ENCODE data around the gene TSSC4. TPM values are rescaled to one million over a fixed set of nuclear protein-coding genes. Genes with fewer than 3 reads are reported as not detected.
A peak's percentile ranks its signal among the peaks of the same experiment; 100 is the strongest.

TSSC4 gene
- total and polyA plus RNA-seq, 9 of the 15 experiments (the other 6 are each of a cell fraction or from before 2014, with no cell fraction given), result 0.41 to 54.2 (median 11.0) TPM

GRCh38 chr11:2390091-2390724 lies 10.3 kb upstream of the TSSC4 start:
- intact Hi-C loops (cut with micrococcal nuclease) (no loop called here), in situ Hi-C loops (cut with MboI) (no loop called here)
- DNase-seq (ENCODE audit: extremely low read depth in 1 of 4, low spot score in 3 of 4) (no peak), ATAC-seq (no peak), FAIRE-seq (no peak)
- Histone ChIP-seq H2AFZ (ENCODE audit: low read depth, low read length) (no peak overlapping the region), H3K36me3 (ENCODE audit: control insufficient read depth, insufficient read depth, low read length) (peaks cover 75% of the 10 kb centered on the region; the same call in 2 of the 3 replicates), H3K4me2 (ENCODE audit: insufficient read depth, low read length) (no peak overlapping the region), H3K9ac (ENCODE audit: insufficient read depth in 1 of 2, low read depth in 2 of 2, low read length in 2 of 2) (peak overlapping the region in 1 of 2 experiments; percentile 54; a peak in 1 of 4 replicates), H3K27ac (ENCODE audit: extremely low read depth, low read depth, low read length) (no peak overlapping the region), H3K27me3 (ENCODE audit: control insufficient read depth in 2 of 2, insufficient read depth in 2 of 2, low read length in 2 of 2) (no peaks in the 10 kb centered on the region), H4K20me1 (replicated peaks; ENCODE audit: control insufficient read depth, insufficient read depth, low read length) (peaks cover 54% of the 10 kb centered on the region), H3K9me3 (replicated peaks; ENCODE audit: control insufficient read depth, insufficient read depth, low read depth, low read length) (no peaks in the 10 kb centered on the region), H3K4me3 (no peak overlapping the region), H3K9me1 (ENCODE audit: control insufficient read depth, insufficient read depth, low read length) (peaks cover 14% of the 10 kb centered on the region), H3K79me2 (ENCODE audit: control insufficient read depth, insufficient read depth, low read length) (peaks cover 68% of the 10 kb centered on the region), H3K4me1 (replicated peaks in 1 of 2; ENCODE audit: control insufficient read depth in 2 of 2, insufficient read depth in 2 of 2, low read length in 2 of 2) (peaks cover 5 to 89% of the 10 kb centered on the region in 2 experiments; a peak in 3 of 5 replicates)
- BruUV-seq (replicated peaks), result no TSS peak
- WGBS (ENCODE audit: insufficient coverage, low coverage, missing lambda C conversion rate), result 88% methylated on average over 20 of the region's 23 CpGs
- ChIA-PET POLR2A (interaction anchor here (0.7 to 1.1 kb wide), 2 partner anchors 11 to 30 kb away, joined by 3 read pairs; no protein-coding TSS in a partner anchor), CTCF (ENCODE audit: low intra/inter-chr PET ratio) (no interaction called here)
- peak; percentile 42 to 59 for TF ChIP-seq E2F6 (IDR thresholded peaks at IDR 0.05; ENCODE audit: borderline replicate concordance in 1 of 2, extremely low read depth in 1 of 2, insufficient read depth in 1 of 2, insufficient read length in 1 of 2, low read depth in 1 of 2, low read length in 1 of 2, poor library complexity in 1 of 2, severe bottlenecking in 1 of 2)
- peak; percentile 23; the same call in 1 of the 2 replicates for TF ChIP-seq POLR2G (IDR thresholded peaks at IDR 0.05; ENCODE audit: low read depth, low read length)
- peak; percentile 93 for TF ChIP-seq ZFP36 (IDR thresholded peaks at IDR 0.05; ENCODE audit: low read depth, low read length, partially characterized antibody)
- TF ChIP-seq BCOR (IDR thresholded peaks at IDR 0.05), result 0 out of 2 replicates have a peak, but pooled peaks have one; percentile 28
- no peak for TF ChIP-seq CTBP1 (IDR thresholded peaks at IDR 0.05; ENCODE audit: borderline replicate concordance)
- no peak for TF ChIP-seq LARP7 (IDR thresholded peaks at IDR 0.05)
- no peak for TF ChIP-seq TEAD1 (CRISPR knock-in tag; IDR thresholded peaks at IDR 0.05)
- TF ChIP-seq ZBTB11 (CRISPR knock-in tag; IDR thresholded peaks at IDR 0.05), result no peak

All from K562 (cell line).